Activated T-cell treated with anti-CD3 and anti-CD28 coated beads for 4 hours (primary cell): ENCODE data around the gene OR9A2.
"Not testable (repeated sequence)": the region's sequence is repeated elsewhere in the genome, so short reads cannot be mapped to it uniquely, and the experiment has no call there.

Experiments
- DNase-seq: peaks from one replicate; pipeline ENCODE4 v3.0.0-alpha.2; 2020

OR9A2 gene

DNA sequence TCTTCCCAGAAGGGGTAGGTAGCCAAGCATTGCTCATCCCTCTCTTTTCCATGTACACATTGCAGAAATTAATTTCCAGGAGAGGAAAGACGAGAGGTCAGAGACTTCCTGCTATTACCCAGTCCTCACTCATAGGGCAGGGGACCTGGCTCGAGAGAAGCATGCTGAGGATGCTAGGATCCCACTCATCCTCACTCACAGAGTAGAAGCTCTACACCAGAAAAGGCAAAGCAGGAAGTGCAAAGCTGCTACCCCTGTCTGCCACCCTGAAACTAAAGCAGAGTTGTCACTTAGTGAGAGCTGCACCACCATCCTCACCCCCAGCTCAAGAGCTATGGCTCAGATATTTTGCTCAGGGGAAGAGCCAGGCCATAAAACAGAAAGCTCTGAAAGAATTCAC is 9.9 kb downstream of the OR9A2 start:
- DNase-seq: no peak

DNA sequence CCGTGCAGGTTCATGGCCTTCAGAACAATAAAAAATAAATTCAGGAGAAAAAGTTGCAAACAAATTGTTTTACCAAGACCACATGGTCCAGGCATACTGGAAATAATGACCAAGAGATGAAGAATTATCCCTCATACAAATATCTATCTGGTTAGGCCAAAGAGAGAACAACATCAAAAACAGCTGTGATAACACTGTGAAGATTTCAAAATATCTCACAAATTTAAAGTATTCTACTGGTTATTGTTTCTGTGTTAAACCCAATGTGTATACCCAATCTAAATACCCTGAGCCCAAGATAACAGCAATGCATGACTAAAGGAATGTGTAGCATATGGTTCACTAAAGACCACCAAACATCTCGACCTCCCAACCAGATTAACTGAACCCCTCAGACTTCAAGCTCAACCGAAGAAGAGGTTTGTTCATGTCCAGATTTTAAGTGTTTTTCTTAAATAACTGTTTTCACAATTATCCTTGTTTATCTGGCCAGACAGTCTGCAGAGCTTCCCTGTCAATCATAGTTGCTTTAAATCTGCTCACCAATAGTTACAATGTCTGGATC is 10.9 kb downstream of the OR9A2 start:
- no peak for DNase-seq

DNA sequence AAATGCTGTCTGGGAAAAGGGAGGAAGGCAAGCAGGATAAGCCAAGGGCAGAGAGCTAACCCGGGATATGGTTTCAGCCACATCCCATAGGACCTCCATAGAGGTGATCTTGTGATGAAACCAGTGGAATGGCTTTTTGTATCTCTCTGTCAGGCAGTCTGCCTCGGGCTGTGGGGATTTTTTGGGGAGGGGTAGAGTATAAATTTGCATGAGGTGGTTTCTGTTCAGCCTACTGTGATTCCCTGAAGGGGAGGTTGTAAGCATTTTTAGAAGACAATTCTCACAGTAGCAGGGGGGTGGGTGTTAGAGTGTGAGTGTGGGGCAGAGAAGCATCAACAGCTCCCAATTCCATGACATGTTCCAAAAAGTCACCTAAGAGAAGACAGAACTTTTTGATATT is 11.8 kb downstream of the OR9A2 start:
- no peak for DNase-seq

DNA sequence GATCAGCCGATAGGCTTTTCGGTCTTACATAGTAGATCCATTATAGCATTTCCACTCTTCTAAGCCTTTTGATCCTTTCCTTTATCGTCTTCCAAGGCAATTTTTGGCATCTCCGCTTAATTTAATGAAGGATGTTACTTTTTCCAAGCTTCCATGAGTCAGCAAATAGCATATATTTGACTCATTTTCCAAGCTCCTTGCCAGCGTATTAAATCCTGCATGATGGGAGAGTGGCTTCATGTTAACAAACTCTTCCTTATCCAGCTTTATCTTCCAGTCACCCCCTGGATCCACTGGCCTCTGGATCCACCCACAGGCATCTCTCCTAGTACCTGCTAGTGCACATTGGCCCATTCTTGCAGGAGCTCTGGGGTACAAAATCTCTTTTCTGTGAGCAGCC is 13.0 kb downstream of the OR9A2 start:
- no peak for DNase-seq

DNA sequence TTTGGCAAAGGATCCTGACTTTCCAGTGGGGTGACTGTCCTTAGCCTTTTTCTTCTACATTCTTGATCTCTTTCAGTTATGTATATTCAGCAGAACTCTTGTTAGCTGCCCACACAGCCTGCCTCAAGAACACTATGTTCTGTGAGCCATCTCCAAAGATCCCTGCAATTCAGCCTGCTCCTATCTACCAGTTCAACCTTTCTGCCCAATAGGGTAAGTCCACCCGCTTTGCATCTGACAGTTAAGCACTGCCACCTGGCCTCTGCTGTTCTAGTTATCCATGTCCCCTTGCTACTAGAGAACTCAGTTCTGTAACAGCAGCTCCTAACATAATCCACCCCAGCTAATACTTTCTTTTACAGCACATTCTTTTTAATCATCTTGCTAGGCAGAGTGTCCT is 13.5 kb downstream of the OR9A2 start:
- DNase-seq: no peak

DNA sequence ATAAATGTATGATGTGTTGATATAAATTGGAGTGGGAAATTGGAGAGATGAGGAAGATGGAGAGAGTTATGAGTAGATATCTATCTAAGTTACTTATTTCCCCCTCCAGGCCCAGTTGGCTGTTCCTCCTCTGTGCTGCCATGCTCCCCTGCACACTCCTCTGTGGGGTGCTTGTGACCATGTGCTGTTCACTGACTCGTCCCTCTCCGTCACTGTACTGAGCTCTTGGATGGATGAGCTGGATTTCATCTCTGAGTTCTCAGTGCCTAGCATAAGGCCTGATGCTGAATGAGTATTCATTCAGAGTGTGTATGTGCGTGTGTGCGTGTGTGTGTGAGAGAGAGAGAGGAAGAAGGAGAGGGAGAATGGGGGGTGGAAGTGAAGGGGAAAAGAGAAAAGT is 14.5 kb downstream of the OR9A2 start:
- DNase-seq: no peak

DNA sequence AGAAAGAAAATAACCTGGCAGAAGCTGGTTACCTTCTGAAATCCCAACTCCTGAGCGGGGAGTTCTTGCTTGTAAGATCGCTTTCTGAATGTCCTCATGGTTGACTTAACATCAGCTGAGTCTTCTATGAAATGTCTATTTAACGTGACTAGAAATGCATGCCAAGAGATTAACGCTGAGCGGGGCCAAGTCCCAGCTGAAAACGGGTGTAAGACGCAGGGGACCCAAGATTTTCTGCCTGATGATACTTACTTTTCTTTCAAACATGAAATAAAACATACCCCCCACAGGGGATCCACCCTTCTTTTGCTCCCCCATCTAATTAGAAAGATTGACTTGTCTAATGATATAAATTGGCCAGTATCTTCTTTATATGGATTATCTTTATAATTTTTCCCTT is 14.9 kb downstream of the OR9A2 start:
- DNase-seq: no peak

DNA sequence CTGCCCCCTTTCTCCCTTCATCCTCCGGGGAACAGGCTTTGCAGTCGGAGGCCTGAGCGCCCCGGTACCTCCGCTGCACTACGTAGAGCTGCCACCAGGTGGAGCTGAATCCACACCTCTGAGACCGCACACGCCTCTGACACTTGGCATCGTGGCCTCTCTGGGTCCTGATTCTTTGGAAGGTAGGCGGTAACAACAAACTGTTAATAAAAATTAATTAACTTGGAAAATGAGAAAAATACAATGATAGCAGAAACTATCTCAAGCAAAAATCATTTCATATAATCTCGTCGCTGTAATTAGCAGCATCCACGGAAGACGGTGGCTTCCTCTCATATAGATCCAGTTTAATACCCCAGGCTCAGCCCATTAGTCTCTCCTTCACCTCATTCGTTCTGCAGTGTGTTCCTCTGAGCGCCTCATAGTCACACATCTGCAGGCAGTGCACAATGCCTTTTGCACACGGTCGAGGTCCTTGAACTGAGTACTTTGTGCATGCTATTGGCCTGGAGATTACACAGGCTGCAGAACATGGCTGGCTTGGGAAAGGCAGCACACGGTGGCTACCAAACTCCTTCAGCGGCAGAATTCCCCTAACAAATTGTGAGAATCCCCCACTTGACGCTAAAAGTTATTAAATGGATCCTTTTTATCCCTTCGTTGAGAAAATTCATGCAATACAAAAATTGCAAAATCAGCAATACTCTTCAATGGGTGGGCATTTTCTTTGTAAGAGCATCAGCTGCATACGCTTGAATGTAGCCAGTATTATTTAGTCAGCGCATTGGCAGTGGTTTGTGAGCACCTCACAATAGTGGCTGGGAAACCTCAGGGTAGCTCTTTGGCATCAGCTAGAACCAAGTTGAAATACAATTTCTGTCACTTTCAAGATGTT is 18.7 kb downstream of the OR9A2 start:
- peak; percentile 78 for DNase-seq

DNA sequence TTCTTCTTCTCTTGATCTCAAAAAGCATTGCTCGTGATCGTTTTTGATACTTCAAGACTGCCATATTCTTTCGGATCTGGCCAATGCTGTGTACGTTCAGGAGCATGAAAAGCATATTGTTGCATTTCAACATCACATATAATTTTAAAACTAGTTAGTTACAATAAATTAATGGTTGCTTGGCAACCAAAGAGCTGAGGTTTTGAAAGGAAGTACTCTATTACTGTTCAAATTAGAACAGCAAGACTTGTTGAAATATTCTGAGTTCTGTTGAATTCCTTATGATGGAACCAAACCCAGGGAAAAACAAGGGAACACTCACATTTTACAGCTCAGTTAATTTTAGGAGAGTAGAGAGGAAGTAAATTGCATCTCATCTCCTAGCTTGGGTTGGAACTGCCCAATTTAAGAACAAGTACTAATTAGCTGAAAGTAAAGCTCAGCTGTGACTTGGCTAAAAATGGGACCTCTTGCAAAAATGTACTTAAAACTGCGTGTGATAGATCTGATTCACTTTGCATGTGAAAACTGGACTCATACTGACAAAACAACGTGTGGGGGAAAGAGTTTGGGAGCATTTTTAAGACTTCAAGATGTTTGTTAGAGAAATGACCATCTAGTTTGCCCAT is 21.2 kb downstream of the OR9A2 start:
- DNase-seq: no peak

DNA sequence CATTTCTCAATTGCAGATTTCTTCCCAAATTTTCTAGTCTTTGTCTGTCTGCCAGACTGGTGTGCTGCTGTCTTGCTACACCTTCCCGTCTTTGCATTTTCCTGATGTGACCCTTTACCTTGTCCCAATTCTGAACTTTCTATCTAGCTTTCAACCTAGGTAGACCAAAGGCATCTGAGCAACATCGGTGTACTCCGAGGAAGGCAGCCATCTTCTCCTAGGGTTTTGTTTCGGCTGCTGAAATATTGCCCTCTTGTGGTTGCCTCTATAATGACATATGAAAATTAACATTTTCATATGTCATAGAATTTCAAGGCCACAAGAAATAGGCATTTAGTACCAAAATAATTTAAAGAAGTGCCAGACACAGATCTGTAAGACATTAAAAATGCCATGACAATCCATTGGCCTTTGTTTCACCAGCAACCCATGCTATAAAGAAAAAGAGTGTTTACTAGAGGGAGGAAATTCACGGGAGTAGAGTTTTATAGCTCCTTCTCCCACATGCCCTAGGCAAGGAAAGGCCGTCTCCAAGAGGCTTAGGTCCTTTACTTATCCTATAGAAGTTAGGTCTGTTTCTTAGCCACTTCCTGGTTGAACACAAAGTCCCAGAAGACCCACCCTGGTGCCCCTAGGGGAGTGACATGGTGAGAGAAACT is 23.4 kb downstream of the OR9A2 start:
- peak; percentile 15 for DNase-seq

DNA sequence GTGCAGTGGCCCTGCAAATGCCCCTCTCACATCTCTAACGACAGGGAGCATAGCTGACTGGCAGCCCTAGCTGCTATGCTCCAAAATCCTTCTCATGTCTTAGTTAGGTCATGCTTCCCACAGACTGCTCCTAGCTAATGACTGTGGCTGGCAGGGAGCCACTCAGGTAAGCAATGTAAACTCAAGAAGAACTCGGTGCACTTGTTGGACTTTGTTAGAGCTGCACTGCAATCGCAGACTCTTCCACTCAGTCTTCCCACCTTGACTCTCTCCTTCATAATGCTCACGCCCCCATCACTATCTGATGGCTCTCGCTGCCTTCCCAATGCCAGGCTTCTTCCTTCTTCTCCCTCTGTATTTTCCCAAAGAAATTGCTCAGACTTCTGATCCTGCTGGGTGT is 24.0 kb downstream of the OR9A2 start:
- no peak for DNase-seq

DNA sequence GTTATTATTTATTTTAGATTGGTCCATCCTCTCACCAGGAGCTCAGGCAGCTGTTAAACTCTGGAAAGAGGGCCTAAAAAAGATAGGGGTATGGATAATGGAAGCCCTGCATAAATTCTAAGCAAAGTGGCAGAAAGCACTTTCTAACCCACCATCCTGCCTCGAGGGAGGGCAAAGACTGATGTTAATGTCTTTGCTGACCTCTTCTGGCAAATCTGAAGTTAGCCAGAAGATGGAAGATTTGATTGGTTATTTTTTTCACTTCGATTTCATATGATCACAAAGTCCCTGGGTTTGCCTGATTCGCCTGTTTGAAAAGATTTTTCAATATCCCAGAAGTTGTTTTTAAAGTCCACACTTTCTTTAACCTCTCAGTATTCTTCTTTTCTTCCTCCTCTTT is 24.8 kb downstream of the OR9A2 start:
- no peak for DNase-seq

DNA sequence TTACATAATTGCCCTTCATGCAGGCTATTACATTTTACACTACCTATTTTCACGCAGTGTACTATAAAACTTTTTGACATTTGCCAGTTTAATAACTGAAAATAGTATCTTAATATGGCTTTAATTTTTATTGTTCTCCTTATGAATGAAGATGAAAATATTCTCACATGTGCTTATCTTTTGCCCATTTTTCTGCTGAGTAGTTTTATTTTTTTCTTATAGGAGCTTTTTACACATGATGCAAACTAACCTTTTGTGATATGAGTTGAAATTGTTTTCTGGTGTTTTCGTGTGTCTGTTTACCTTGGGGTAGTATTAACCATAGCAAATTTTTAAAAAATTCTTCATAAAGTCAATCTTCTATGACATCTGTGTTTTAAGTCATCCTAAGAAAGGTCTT is 26.3 kb downstream of the OR9A2 start:
- DNase-seq: no peak

DNA sequence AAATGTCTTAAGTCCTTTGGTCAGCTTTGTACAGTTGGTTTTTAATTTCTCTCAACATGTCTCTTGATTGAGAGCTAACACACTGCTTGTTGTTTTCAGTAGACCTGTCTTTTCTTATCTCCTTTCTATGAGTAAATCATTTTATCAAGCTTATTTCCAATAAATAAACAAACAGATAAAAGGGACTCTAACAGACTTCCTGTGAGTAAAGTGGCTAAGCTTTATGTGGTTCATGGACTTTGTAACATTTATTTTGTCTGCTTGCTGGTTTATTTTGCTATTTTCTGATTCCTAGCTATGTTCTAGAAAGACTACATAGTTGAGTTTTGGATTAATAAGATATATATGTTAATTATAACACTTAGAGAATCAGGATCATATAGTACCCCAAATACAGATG is 27.1 kb downstream of the OR9A2 start:
- DNase-seq: no peak

DNA sequence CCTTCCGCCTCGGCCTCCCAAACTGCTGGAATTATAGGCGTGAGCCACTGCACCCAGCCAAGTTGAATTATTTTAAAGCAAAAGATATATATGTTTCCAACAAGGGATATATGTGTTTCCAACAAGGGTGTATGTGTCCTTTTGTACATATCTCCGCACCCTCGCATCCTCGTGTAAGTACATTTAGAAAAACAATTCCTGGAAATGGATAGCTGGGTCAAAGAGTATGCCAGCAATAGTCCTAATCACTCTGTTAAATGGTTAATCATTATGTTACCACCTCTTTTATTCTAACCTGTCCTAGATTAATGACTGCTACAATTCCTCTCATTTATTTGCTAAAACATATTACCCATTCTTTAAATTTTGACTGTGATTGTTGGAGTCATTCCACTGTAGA is 28.0 kb downstream of the OR9A2 start:
- DNase-seq: no peak

DNA sequence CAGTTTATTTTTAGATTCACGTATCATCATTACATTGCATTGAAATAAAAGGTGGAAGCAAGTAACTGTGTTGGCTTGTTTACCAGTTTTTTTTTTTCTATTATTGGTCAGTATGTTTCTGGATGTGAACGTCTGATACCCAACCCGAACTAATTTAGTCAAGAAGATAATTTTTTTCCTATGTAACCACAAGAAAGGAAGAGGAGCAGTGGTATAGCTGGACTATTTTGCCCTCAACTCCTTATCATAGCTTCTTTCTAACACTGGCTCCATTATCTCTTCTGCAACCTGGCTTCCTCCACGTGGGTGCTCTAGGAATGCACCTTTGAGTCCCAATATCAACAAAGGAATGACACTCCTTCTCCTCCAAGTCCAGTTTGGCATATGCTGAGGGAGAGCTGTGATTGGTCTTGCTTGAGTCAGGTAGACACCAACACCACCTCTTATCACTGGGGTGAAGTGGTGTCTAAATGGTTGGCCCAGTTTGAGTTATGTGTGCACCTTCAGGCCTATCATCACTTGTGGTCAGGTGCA is 29.4 kb downstream of the OR9A2 start:
- no peak for DNase-seq

DNA sequence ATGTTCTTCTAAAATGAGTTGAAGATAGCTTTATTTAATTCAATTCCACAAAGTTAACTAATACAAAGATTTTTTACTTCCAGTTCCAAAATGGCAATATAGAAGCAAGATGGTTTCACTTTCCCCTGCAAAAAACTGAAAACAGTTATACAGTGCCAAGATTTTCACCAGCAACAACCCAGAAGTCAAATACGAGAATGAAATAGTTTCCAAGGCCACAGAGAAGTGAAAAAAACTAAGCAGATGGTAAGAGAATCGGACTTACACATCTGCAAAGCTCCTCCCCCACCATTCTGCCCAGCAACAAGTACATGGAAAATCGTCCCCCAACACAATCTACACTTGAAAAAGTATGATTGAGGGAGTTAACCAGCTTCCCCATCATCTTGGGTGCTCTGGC is 34.5 kb downstream of the OR9A2 start:
- no peak for DNase-seq

DNA sequence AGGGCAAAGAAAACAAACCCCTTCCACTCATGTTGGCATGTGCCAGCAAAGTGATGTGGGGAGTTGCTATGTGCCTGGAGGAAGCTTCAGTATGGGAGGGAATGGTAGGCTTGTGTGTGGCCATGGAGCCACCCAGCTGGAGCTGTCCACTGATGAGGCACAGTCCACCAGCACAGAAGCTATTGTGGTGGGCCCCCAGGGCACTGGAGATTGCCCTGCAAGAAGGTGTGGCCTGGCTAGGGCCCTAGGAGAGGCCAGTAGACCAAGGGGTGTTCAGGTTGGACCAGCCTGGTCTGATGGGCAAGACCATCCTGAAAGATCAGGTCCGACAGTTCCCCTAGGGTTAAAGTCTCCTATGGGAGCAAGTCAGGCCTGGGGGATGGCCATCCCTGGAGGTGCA is 42.6 kb downstream of the OR9A2 start:
- no peak for DNase-seq

DNA sequence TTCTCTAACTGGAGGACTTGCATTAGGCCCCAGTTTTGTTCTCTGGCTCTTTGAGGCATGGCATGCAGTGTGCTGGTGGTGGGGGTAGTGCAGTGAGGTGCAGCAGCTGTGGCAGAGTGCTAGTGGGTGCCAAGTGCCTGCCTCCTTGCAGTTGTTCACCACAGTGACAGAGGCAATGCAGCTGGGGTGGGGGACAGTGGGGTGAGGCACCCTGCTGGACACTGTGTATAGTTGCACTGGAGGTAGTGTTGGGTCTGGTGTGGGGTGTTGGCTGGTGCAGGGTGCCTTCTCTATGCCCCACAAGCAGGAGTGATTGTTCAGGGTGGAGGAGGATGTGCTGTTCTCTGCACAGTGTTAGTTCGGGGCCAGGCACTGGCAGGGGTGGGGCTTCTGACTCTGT is 43.1 kb downstream of the OR9A2 start:
- no peak for DNase-seq

DNA sequence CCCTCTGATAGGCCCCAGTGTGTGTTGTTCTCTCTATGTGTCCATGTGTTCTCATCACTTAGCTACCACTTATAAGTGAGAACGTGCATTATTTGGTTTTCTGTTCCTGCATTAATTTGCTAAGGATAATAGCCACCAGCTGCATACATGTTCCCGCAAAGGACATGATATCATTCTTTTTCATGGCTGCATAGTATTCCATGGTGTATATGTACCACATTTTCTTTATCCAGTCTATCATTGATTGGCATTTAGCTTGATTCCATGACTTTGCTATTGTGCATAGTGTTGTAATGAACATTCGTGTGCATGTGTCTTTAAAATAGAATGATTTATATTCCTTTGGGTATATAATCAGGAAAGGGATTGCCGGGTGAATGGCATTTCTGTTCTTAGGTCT is 48.5 kb downstream of the OR9A2 start:
- not testable (repeated sequence) for DNase-seq
